Stimulated activated effector memory CD8-positive, alpha-beta T cell treated with anti-CD3 and anti-CD28 coated beads, Interleukin-12 subunit alpha, Interleukin-12 subunit beta, amount 100 ng/mL, for 72 hours (primary cell): Measurements from ENCODE around the gene FBXO30.

Experiments
- ATAC-seq: fragments of 150-1000 bp; cut with Tn5 transposase; 2 replicates; pipeline ENCODE4 v1.10.0; 2021
- DNase-seq, 2 donors: peaks; one replicate each; pipeline ENCODE4 v3.0.0; 2021 to 2022; ENCODE audit warnings: low spot score in 2 of 2
- H3K27ac Mint-ChIP-seq: one replicate; pipeline ENCODE4 v1.8.0; 2022; ENCODE audit warnings: mild to moderate bottlenecking, mixed read lengths
- H3K36me3 Mint-ChIP-seq: one replicate; pipeline ENCODE4 v1.8.0; 2022; ENCODE audit warnings: mild to moderate bottlenecking, mixed read lengths
- H3K4me1 Mint-ChIP-seq: one replicate; pipeline ENCODE4 v1.8.0; 2022; ENCODE audit warnings: mixed read lengths
- H3K4me3 Mint-ChIP-seq: one replicate; pipeline ENCODE4 v1.8.0; 2022; ENCODE audit warnings: mild to moderate bottlenecking, mixed read lengths
- H3K9me3 Mint-ChIP-seq: one replicate; pipeline ENCODE4 v1.8.0; 2022; ENCODE audit warnings: mixed read lengths

FBXO30 gene

GRCh38 chr6:145829950-145830349 is 15.4 kb upstream of the FBXO30 start:
- H3K9me3 Mint-ChIP-seq = no peaks in the 10 kb centered on the region
- no peaks in the 10 kb centered on the region for H3K36me3 Mint-ChIP-seq
- no peaks in the 10 kb centered on the region for H3K4me1 Mint-ChIP-seq
- DNase-seq = no peak
- no peak overlapping the region for H3K4me3 Mint-ChIP-seq
- no peak overlapping the region for H3K27ac Mint-ChIP-seq
- ATAC-seq = no peak

GRCh38 chr6:145829102-145829501 is 14.5 kb upstream of the FBXO30 start:
- Mint-ChIP-seq H3K4me3 (no peak overlapping the region), H3K36me3 (no peaks in the 10 kb centered on the region), H3K27ac (no peak overlapping the region), H3K9me3 (no peaks in the 10 kb centered on the region), H3K4me1 (no peaks in the 10 kb centered on the region)
- no peak for ATAC-seq
- DNase-seq = no peak

- H3K4me3 Mint-ChIP-seq = no peak overlapping the region
- DNase-seq (no peak), ATAC-seq (no peak)
- no peak overlapping the region for H3K27ac Mint-ChIP-seq
- no peaks in the 10 kb centered on the region for H3K9me3 Mint-ChIP-seq
- peaks cover 32% of the 10 kb centered on the region for H3K4me1 Mint-ChIP-seq
- peaks cover 6% of the 10 kb centered on the region for H3K36me3 Mint-ChIP-seq
These were observed 9.7 kb upstream of the FBXO30 start for GRCh38 chr6:145824344-145824743.

GRCh38 chr6:145823328-145823944 is 8.8 kb upstream of the FBXO30 start:
- Mint-ChIP-seq H3K4me1 (peaks cover 32% of the 10 kb centered on the region), H3K36me3 (peaks cover 6% of the 10 kb centered on the region), H3K4me3 (no peak overlapping the region), H3K27ac (no peak overlapping the region), H3K9me3 (no peaks in the 10 kb centered on the region)
- ATAC-seq (peak; percentile 97), DNase-seq (no peak)

- ATAC-seq (no peak), DNase-seq (no peak)
- Mint-ChIP-seq H3K4me3 (no peak overlapping the region), H3K36me3 (peaks cover 6% of the 10 kb centered on the region), H3K27ac (no peak overlapping the region), H3K4me1 (peaks cover 37% of the 10 kb centered on the region), H3K9me3 (no peaks in the 10 kb centered on the region)
These were observed 7.9 kb upstream of the FBXO30 start for GRCh38 chr6:145822456-145822855.

- Mint-ChIP-seq H3K36me3 (peaks cover 6% of the 10 kb centered on the region), H3K27ac (peak overlapping the region; percentile 10), H3K4me3 (no peak overlapping the region), H3K4me1 (peaks cover 53% of the 10 kb centered on the region), H3K9me3 (no peaks in the 10 kb centered on the region)
- no peak for DNase-seq
- peak; percentile 15 for ATAC-seq
These were observed 5.4 kb upstream of the FBXO30 start for GRCh38 chr6:145819994-145820393.

GRCh38 chr6:145818796-145819195 is 4.2 kb upstream of the FBXO30 start:
- Mint-ChIP-seq H3K9me3 (no peaks in the 10 kb centered on the region), H3K36me3 (peaks cover 8% of the 10 kb centered on the region), H3K4me1 (peaks cover 55% of the 10 kb centered on the region), H3K27ac (no peak overlapping the region), H3K4me3 (no peak overlapping the region)
- ATAC-seq = no peak
- no peak for DNase-seq

- DNase-seq = no peak
- Mint-ChIP-seq H3K4me1 (peaks cover 43% of the 10 kb centered on the region), H3K36me3 (peaks cover 15% of the 10 kb centered on the region), H3K9me3 (no peaks in the 10 kb centered on the region), H3K27ac (no peak overlapping the region), H3K4me3 (peak overlapping the region; percentile 86)
- ATAC-seq = no peak
These were observed 1.8 kb upstream of the FBXO30 start for GRCh38 chr6:145816392-145816791.

- H3K36me3 Mint-ChIP-seq = peaks cover 15% of the 10 kb centered on the region
- peak overlapping the region; percentile 93 for H3K27ac Mint-ChIP-seq
- H3K9me3 Mint-ChIP-seq = no peaks in the 10 kb centered on the region
- H3K4me3 Mint-ChIP-seq = peak overlapping the region; percentile 86
- no peak for DNase-seq
- H3K4me1 Mint-ChIP-seq = peaks cover 44% of the 10 kb centered on the region
- ATAC-seq = peak; percentile 40
These were observed 997 bp upstream of the FBXO30 start for GRCh38 chr6:145815309-145816274.

- Mint-ChIP-seq H3K9me3 (no peaks in the 10 kb centered on the region), H3K27ac (peak overlapping the region; percentile 93), H3K36me3 (peaks cover 9% of the 10 kb centered on the region), H3K4me1 (peaks cover 42% of the 10 kb centered on the region), H3K4me3 (peak overlapping the region; percentile 86)
- DNase-seq (peak; percentile 17 to 76), ATAC-seq (peak; percentile 4)
These were observed 527 bp downstream of the FBXO30 start for GRCh38 chr6:145814035-145814500.

- H3K4me1 Mint-ChIP-seq = peaks cover 45% of the 10 kb centered on the region
- peak overlapping the region; percentile 93 for H3K27ac Mint-ChIP-seq
- DNase-seq (no peak), ATAC-seq (no peak)
- peak overlapping the region; percentile 86 for H3K4me3 Mint-ChIP-seq
- no peaks in the 10 kb centered on the region for H3K9me3 Mint-ChIP-seq
- peaks cover 9% of the 10 kb centered on the region for H3K36me3 Mint-ChIP-seq
These were observed 1.1 kb downstream of the FBXO30 start for GRCh38 chr6:145813285-145814034.

- H3K36me3 Mint-ChIP-seq = peaks cover 9% of the 10 kb centered on the region
- H3K27ac Mint-ChIP-seq = no peak overlapping the region
- H3K4me1 Mint-ChIP-seq = peaks cover 43% of the 10 kb centered on the region
- DNase-seq (no peak), ATAC-seq (no peak)
- no peaks in the 10 kb centered on the region for H3K9me3 Mint-ChIP-seq
- no peak overlapping the region for H3K4me3 Mint-ChIP-seq
These were observed 2.9 kb downstream of the FBXO30 start for GRCh38 chr6:145811741-145812140.

GRCh38 chr6:145809785-145810184 is 4.8 kb downstream of the FBXO30 start:
- no peak overlapping the region for H3K4me3 Mint-ChIP-seq
- no peak for DNase-seq
- H3K36me3 Mint-ChIP-seq = peaks cover 9% of the 10 kb centered on the region
- H3K27ac Mint-ChIP-seq = no peak overlapping the region
- peaks cover 30% of the 10 kb centered on the region for H3K4me1 Mint-ChIP-seq
- no peaks in the 10 kb centered on the region for H3K9me3 Mint-ChIP-seq
- no peak for ATAC-seq

- peak; percentile 34 for ATAC-seq
- Mint-ChIP-seq H3K4me1 (peaks cover 30% of the 10 kb centered on the region), H3K27ac (no peak overlapping the region), H3K9me3 (no peaks in the 10 kb centered on the region), H3K36me3 (peaks cover 9% of the 10 kb centered on the region), H3K4me3 (no peak overlapping the region)
- DNase-seq = no peak
These were observed 5.4 kb downstream of the FBXO30 start for GRCh38 chr6:145809211-145809610.

- DNase-seq (no peak), ATAC-seq (no peak)
- H3K4me3 Mint-ChIP-seq = no peak overlapping the region
- H3K27ac Mint-ChIP-seq = no peak overlapping the region
- no peaks in the 10 kb centered on the region for H3K9me3 Mint-ChIP-seq
- H3K36me3 Mint-ChIP-seq = peaks cover 8% of the 10 kb centered on the region
- H3K4me1 Mint-ChIP-seq = peaks cover 24% of the 10 kb centered on the region
These were observed 6.4 kb downstream of the FBXO30 start for GRCh38 chr6:145808239-145808638.
